Measurements from ENCODE around the gene CD55. TPM values are rescaled to one million over a fixed set of nuclear protein-coding genes. Genes with fewer than 3 reads are reported as not detected.

The CD55 gene
- total RNA-seq, 1 experiment from 2014 or later, result 17.3 TPM

DNA sequence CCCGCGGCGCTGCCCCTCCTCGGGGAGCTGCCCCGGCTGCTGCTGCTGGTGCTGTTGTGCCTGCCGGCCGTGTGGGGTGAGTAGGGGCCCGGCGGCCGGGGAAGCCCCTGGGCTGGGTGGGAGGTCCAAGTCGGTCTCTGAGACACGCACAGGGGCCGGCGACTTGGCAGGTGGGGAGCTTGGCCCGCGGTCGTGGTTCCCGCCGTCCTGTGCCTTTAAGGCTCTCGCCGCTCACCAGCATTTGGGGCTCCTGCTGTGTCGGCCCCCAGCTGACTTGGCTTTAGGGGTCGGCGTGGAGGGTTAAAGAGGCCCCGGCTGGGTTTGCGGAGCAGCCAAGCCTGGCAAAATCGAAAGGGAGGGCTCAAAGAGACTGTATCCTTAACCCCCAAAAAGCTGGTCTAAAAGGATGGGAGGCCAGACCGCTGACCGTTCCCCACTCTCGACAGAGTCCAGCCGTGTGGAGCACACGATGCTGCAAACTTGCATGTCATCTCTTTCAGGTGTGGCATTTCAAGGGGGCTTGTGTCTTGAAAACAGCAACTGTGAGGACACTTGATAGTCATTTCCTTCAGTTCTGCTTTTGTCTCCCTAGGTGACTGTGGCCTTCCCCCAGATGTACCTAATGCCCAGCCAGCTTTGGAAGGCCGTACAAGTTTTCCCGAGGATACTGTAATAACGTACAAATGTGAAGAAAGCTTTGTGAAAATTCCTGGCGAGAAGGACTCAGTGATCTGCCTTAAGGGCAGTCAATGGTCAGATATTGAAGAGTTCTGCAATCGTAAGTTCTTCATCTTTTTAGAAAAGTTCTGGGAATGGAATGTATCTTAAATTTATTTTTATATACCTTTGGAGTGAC is 540 bp downstream of the CD55 start:
- WGBS (ENCODE audit: extremely low coverage, insufficient read length, low lambda C conversion rate), result no CpG with 5 or more reads among the region's 37 CpGs

More for the DNA sequence above, 540 bp downstream of the CD55 start:
- Histone ChIP-seq H3K23ac (ENCODE audit: insufficient read length, low read depth, low read length) (no peak overlapping the region), H4K5ac (ENCODE audit: insufficient read length, low read depth, low read length) (no peak overlapping the region), H3K23me2 (ENCODE audit: insufficient read length, low read depth, low read length, poor library complexity, severe bottlenecking) (peaks cover 3% of the 10 kb centered on the region), H3K27me3 (ENCODE audit: insufficient read depth, low read length) (no peaks in the 10 kb centered on the region), H2AFZ (ENCODE audit: low read length) (no peak overlapping the region), H4K91ac (ENCODE audit: insufficient read length, low read depth, low read length) (no peak overlapping the region), H3K14ac (ENCODE audit: insufficient read depth, low read length) (peak overlapping the region; percentile 72), H2BK15ac (ENCODE audit: low read depth, low read length) (no peak overlapping the region), H3K4me1 (ENCODE audit: insufficient read depth, low read length) (no peaks in the 10 kb centered on the region; the same call in 1 of the 2 replicates), H2AK5ac (ENCODE audit: insufficient read length, low read length) (no peak overlapping the region), H3K9me3 (ENCODE audit: control insufficient read depth, low read depth, low read length) (no peaks in the 10 kb centered on the region), H3K4ac (ENCODE audit: low read depth, low read length) (no peak overlapping the region), H3K27ac (ENCODE audit: insufficient read length, low read depth, low read length) (no peak overlapping the region), H3K79me1 (ENCODE audit: insufficient read depth, low read depth, low read length, poor library complexity, severe bottlenecking) (no peaks in the 10 kb centered on the region), H2BK12ac (ENCODE audit: insufficient read length, low read depth, low read length) (no peak overlapping the region), H3K18ac (ENCODE audit: insufficient read length, low read depth, low read length) (peak overlapping the region; percentile 62), H4K8ac (replicated peaks; ENCODE audit: insufficient read length, low read depth, low read length) (no peak overlapping the region), H4K20me1 (ENCODE audit: control insufficient read depth, insufficient read depth, insufficient read length) (no peaks in the 10 kb centered on the region), H3T11ph (ENCODE audit: low read length) (no peak overlapping the region), H3K9ac (ENCODE audit: extremely low read depth, insufficient read length, low read length) (peak overlapping the region; percentile 84), H2BK20ac (ENCODE audit: low read depth, low read length, poor library complexity, severe bottlenecking) (no peak overlapping the region), H2BK5ac (ENCODE audit: insufficient read length, low read length) (no peak overlapping the region), H3K4me2 (ENCODE audit: insufficient read depth, insufficient read length, low read length) (peak overlapping the region; percentile 76), H3K79me2 (ENCODE audit: insufficient read depth, low read length) (no peaks in the 10 kb centered on the region), H3K56ac (ENCODE audit: insufficient read length, low read depth, low read length) (no peak overlapping the region), H2BK120ac (ENCODE audit: low read depth, low read length, poor library complexity, severe bottlenecking) (no peak overlapping the region)
- TF ChIP-seq CTCF (conservative IDR thresholded peaks at IDR 0.05), result no peak
- Mint-ChIP-seq H3K9me3 (no peaks in the 10 kb centered on the region), H3K4me1 (peaks cover 14 to 18% of the 10 kb centered on the region in 2 experiments), H3K36me3 (ENCODE audit: insufficient read depth in 1 of 3, low read depth in 3 of 3) (peaks cover 3 to 20% (median 17%) of the 10 kb centered on the region in 3 experiments; a peak in 6 of 7 replicates), H3K27ac (peak overlapping the region in 2 of 3 experiments; percentile 35 to 59; a peak in 4 of 7 replicates), H3K4me3 (peak overlapping the region; percentile 87 to 92), H3K27me3 (ENCODE audit: low read depth) (no peaks in the 10 kb centered on the region)
- DNase-seq, result no peak
